NCI-H187 (cell line): ENCODE measurements around the gene CFHR2.
"Not testable (repeated sequence)": the region's sequence is repeated elsewhere in the genome, so short reads cannot be mapped to it uniquely, and the experiment has no call there.

Source experiments
- DNase-seq, 2 experiments: peaks; one replicate each; lab custom pipeline; 2025; lab: John Stamatoyannopoulos, UW

The CFHR2 gene

GRCh38 chr1:196943568-196943967 is at the start of gene CFHR2:
TSS of gene CFHR2 (plus strand) at chr1:196943738. CDS start at chr1:196943881, 143 bp downstream.
- not testable (repeated sequence) for DNase-seq

GRCh38 chr1:196896355-196896754 is 47.2 kb upstream of the CFHR2 start:
- no peak for DNase-seq

- DNase-seq = no peak
These were observed 46.2 kb upstream of the CFHR2 start for GRCh38 chr1:196897158-196897828.

- DNase-seq = no peak
These were observed 41.2 kb upstream of the CFHR2 start for GRCh38 chr1:196902344-196902743.

- DNase-seq = no peak
These were observed 33.3 kb upstream of the CFHR2 start for GRCh38 chr1:196910215-196910614.

- DNase-seq = not testable (repeated sequence)
These were observed 31.3 kb upstream of the CFHR2 start for GRCh38 chr1:196912283-196912682.

GRCh38 chr1:196926839-196927238 is 16.7 kb upstream of the CFHR2 start:
- not testable (repeated sequence) for DNase-seq

GRCh38 chr1:196932853-196933252 is 10.7 kb upstream of the CFHR2 start:
- DNase-seq = not testable (repeated sequence)

GRCh38 chr1:196933531-196934189 is 9.9 kb upstream of the CFHR2 start:
- DNase-seq = no peak

- DNase-seq = not testable (repeated sequence)
These were observed 2.1 kb upstream of the CFHR2 start for GRCh38 chr1:196941474-196941873.

- no peak for DNase-seq
These were observed 8.3 kb downstream of the CFHR2 start for GRCh38 chr1:196951711-196952394.

- DNase-seq = no peak
These were observed 11.2 kb downstream of the CFHR2 start for GRCh38 chr1:196954778-196955177.

GRCh38 chr1:196955926-196956325 is 12.4 kb downstream of the CFHR2 start:
- DNase-seq = no peak

- no peak for DNase-seq
These were observed 17.3 kb downstream of the CFHR2 start for GRCh38 chr1:196960854-196961253.

GRCh38 chr1:196970182-196970581 is 26.6 kb downstream of the CFHR2 start:
- DNase-seq = no peak

GRCh38 chr1:196976278-196976677 is 32.7 kb downstream of the CFHR2 start:
- DNase-seq = no peak

- DNase-seq = no peak
These were observed 33.7 kb downstream of the CFHR2 start, which contains the start of gene CFHR5 for GRCh38 chr1:196977278-196977677. TSS of gene CFHR5 (plus strand) at chr1:196977556. CDS start at chr1:196977665, 109 bp downstream.

- DNase-seq = no peak
These were observed 37.3 kb downstream of the CFHR2 start for GRCh38 chr1:196980859-196981258.

- not testable (repeated sequence) for DNase-seq
These were observed 38.7 kb downstream of the CFHR2 start for GRCh38 chr1:196982247-196982646.

GRCh38 chr1:196991919-196992651 is 48.5 kb downstream of the CFHR2 start:
- DNase-seq = peak; percentile 87 to 90

- no peak for DNase-seq
These were observed 50.4 kb downstream of the CFHR2 start for GRCh38 chr1:196993916-196994315.

- no peak for DNase-seq
These were observed 53.9 kb downstream of the CFHR2 start for GRCh38 chr1:196997423-196997822.
